ENCODE measurements around the gene NDRG3. TPM values are rescaled to one million over a fixed set of nuclear protein-coding genes. Genes with fewer than 3 reads are reported as not detected.
"Not testable (repeated sequence)": the region's sequence is repeated elsewhere in the genome, so short reads cannot be mapped to it uniquely, and the experiment has no call there.

The NDRG3 gene
- total RNA-seq, 1 donor from 2014 or later, result 24.7 TPM

DNA sequence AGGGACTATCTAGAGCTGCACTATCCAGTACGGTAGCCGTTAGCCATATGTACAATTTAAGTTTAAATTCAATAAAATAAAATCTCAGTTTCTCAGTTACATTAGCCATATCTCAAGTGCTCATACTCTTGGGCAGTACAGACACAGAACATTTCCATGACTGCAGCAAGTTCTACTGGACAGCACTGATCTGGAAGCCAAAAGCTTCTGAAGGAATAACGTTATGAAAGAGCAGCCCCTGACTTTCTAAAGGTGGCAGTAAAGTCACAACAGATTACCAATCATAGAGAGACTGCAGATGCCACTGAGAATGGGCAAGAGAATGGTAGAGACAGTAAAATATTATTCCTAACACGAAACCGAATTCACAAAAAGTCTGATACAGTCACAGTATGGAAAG lies 36.8 kb downstream of the NDRG3 start:
- no peak for DNase-seq (ENCODE audit: low spot score, unreplicated experiment)
- Mint-ChIP-seq H3K36me3 (ENCODE audit: insufficient read depth) (no peaks in the 10 kb centered on the region), H3K4me3 (ENCODE audit: low read depth) (no peak overlapping the region), H3K4me1 (ENCODE audit: low read depth) (peaks cover 6% of the 10 kb centered on the region), H3K27ac (no peak overlapping the region), H3K27me3 (no peaks in the 10 kb centered on the region), H3K9me3 (ENCODE audit: low read depth) (no peaks in the 10 kb centered on the region)
- TF ChIP-seq CTCF (IDR thresholded peaks at IDR 0.05; ENCODE audit: unreplicated experiment), result no peak

DNA sequence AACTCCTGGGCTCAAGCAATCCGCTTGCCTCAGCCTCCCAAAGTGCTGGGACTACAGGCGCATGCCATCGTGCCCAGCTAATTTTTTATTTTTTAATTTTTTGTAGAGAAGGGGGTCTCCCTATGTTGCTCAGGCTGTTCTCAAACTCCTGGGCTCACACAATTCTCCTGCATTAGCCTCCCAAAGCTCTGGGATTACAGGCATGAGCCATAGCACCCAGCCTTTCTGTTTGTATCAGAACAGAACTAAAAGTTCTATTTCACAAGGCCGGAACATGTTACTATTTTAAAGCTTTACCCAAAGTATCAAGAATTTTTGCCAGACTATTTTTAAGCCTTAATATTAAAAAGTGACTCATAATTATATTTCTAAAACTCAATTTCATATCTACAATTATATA lies 42.4 kb downstream of the NDRG3 start:
- Mint-ChIP-seq H3K36me3 (ENCODE audit: insufficient read depth) (no peaks in the 10 kb centered on the region), H3K27me3 (no peaks in the 10 kb centered on the region), H3K9me3 (ENCODE audit: low read depth) (no peaks in the 10 kb centered on the region), H3K27ac (no peak overlapping the region), H3K4me3 (ENCODE audit: low read depth) (no peak overlapping the region), H3K4me1 (ENCODE audit: low read depth) (no peaks in the 10 kb centered on the region)
- DNase-seq (ENCODE audit: low spot score, unreplicated experiment), result no peak
- no peak for TF ChIP-seq CTCF (IDR thresholded peaks at IDR 0.05; ENCODE audit: unreplicated experiment)

- no peak overlapping the region for H3K4me3 Mint-ChIP-seq (ENCODE audit: low read depth)
- no peak for TF ChIP-seq CTCF (IDR thresholded peaks at IDR 0.05; ENCODE audit: unreplicated experiment)
- no peak for DNase-seq (ENCODE audit: low spot score, unreplicated experiment)
- H3K9me3 Mint-ChIP-seq (ENCODE audit: low read depth), result no peaks in the 10 kb centered on the region
- H3K4me1 Mint-ChIP-seq (ENCODE audit: low read depth), result no peaks in the 10 kb centered on the region
- peaks cover 7% of the 10 kb centered on the region for H3K36me3 Mint-ChIP-seq (ENCODE audit: insufficient read depth)
- no peak overlapping the region for H3K27ac Mint-ChIP-seq
- H3K27me3 Mint-ChIP-seq, result no peaks in the 10 kb centered on the region
Observed at GRCh38 chr20:36700438-36700837, 45.5 kb downstream of the NDRG3 start.

DNA sequence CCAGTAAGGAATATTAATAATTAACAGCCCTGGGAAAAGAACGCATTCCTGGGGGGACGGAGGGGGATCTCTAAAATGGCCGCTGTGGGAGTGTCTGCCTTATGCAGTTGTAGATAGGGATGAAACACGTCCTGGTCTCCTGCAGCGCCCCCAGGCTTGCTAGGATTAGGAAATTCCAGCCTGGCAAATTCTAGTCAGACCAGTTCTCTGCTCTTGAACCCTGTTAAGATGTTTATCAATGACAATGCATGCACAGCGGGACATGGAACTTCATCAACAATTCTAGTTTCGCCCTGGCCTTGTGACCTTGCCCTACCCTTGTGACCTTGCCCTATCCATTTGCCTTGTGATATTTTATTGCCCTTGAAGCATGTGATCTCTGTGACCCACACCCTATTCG lies 50.4 kb downstream of the NDRG3 start:
- not testable (repeated sequence) for H3K27ac Mint-ChIP-seq; H3K27me3 Mint-ChIP-seq; H3K4me1 Mint-ChIP-seq (ENCODE audit: low read depth); H3K9me3 Mint-ChIP-seq (ENCODE audit: low read depth); DNase-seq (ENCODE audit: low spot score, unreplicated experiment); H3K4me3 Mint-ChIP-seq (ENCODE audit: low read depth)
- H3K36me3 Mint-ChIP-seq (ENCODE audit: insufficient read depth), result peaks cover 11% of the 10 kb centered on the region

GRCh38 chr20:36688630-36689029 lies 57.3 kb downstream of the NDRG3 start:
- Mint-ChIP-seq H3K9me3 (ENCODE audit: low read depth) (no peaks in the 10 kb centered on the region), H3K4me1 (ENCODE audit: low read depth) (no peaks in the 10 kb centered on the region), H3K27me3 (no peaks in the 10 kb centered on the region), H3K4me3 (ENCODE audit: low read depth) (no peak overlapping the region), H3K27ac (no peak overlapping the region), H3K36me3 (ENCODE audit: insufficient read depth) (peaks cover 2% of the 10 kb centered on the region)
- TF ChIP-seq CTCF (IDR thresholded peaks at IDR 0.05; ENCODE audit: unreplicated experiment), result no peak
- no peak for DNase-seq (ENCODE audit: low spot score, unreplicated experiment)

- Mint-ChIP-seq H3K4me1 (ENCODE audit: low read depth) (no peaks in the 10 kb centered on the region), H3K27ac (no peak overlapping the region), H3K9me3 (ENCODE audit: low read depth) (no peaks in the 10 kb centered on the region), H3K27me3 (no peaks in the 10 kb centered on the region), H3K36me3 (ENCODE audit: insufficient read depth) (peaks cover 2% of the 10 kb centered on the region), H3K4me3 (ENCODE audit: low read depth) (no peak overlapping the region)
- TF ChIP-seq CTCF (IDR thresholded peaks at IDR 0.05; ENCODE audit: unreplicated experiment), result no peak
- DNase-seq (ENCODE audit: low spot score, unreplicated experiment), result no peak
Observed at GRCh38 chr20:36687850-36688249, 58.0 kb downstream of the NDRG3 start.

Data from progenitor cell of endocrine pancreas (in vitro differentiated cells).